A673 (cell line): ENCODE measurements around the gene FAM162B.
"Not testable (repeated sequence)": the region's sequence is repeated elsewhere in the genome, so short reads cannot be mapped to it uniquely, and the experiment has no call there.

Experiments
- CTCF ChIP-seq: fragments of 300-800, 200-600 bp; sonication (generic); conservative IDR thresholded peaks from 2 replicates; pipeline ENCODE4 v1.5.1; 2017; ENCODE audit warnings: low read depth, mild to moderate bottlenecking, antibody characterized with exemption, low read length, moderate library complexity, mixed read lengths
- EZH2 ChIP-seq: fragments of 200-600 bp; sonication (generic); IDR thresholded peaks from 2 replicates; pipeline ENCODE4 v1.6.1; 2017; ENCODE audit warnings: borderline replicate concordance, low read depth, mild to moderate bottlenecking, mixed read lengths, antibody characterized with exemption, low read length; ENCODE audit not compliant: poor library complexity, severe bottlenecking

GRCh38 chr6:116740486-116740885, 25.0 kb downstream of the FAM162B start:
- TF ChIP-seq CTCF, EZH2: not testable (repeated sequence)
